ENCODE results near the gene ENPP5.

The ENPP5 gene, protein sequence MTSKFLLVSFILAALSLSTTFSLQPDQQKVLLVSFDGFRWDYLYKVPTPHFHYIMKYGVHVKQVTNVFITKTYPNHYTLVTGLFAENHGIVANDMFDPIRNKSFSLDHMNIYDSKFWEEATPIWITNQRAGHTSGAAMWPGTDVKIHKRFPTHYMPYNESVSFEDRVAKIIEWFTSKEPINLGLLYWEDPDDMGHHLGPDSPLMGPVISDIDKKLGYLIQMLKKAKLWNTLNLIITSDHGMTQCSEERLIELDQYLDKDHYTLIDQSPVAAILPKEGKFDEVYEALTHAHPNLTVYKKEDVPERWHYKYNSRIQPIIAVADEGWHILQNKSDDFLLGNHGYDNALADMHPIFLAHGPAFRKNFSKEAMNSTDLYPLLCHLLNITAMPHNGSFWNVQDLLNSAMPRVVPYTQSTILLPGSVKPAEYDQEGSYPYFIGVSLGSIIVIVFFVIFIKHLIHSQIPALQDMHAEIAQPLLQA

GRCh38 chr6:46170357-46171289 is at the start of gene ENPP5:
ENPP5 (minus strand) TSS chr6:46170980; CDS start chr6:46168262, 2,718 bp downstream.
- no peak for DNase-seq (ENCODE audit: low read depth)

- no peak for DNase-seq (ENCODE audit: low read depth)
These were observed 48.9 kb upstream of the ENPP5 start for GRCh38 chr6:46219661-46220060.

GRCh38 chr6:46218457-46218856 is 47.7 kb upstream of the ENPP5 start:
- no peak for DNase-seq (ENCODE audit: low read depth)

DNA sequence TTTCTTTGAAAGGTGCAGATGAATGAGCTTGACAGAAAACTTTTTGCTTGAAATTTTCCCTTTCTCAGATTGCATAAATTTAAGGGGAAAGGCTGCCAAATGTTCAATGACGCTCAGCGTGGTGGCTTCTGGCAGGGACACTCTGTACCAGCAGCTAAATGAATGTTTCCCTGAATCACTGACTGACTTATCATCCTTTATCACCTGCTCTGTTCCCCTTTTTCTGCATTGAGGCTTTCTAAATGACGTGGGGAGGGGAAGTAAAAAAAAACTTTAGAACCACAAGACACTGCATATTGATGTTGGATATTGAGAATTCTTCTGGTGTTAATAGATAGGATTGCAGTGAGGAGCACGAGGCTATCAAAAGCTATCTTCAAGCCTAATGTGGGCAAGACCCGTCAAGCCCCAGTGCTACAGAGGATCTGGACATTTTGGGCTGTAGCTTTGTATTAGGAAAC is 46.9 kb upstream of the ENPP5 start:
- DNase-seq (ENCODE audit: low read depth): no peak

- no peak for DNase-seq (ENCODE audit: low read depth)
These were observed 46.1 kb upstream of the ENPP5 start for GRCh38 chr6:46216879-46217278.

- no peak for DNase-seq (ENCODE audit: low read depth)
These were observed 45.0 kb upstream of the ENPP5 start for GRCh38 chr6:46215777-46216176.

- no peak for DNase-seq (ENCODE audit: low read depth)
These were observed 44.4 kb upstream of the ENPP5 start for GRCh38 chr6:46215213-46215612.

GRCh38 chr6:46211917-46212316 is 41.1 kb upstream of the ENPP5 start:
- DNase-seq (ENCODE audit: low read depth): no peak

DNA sequence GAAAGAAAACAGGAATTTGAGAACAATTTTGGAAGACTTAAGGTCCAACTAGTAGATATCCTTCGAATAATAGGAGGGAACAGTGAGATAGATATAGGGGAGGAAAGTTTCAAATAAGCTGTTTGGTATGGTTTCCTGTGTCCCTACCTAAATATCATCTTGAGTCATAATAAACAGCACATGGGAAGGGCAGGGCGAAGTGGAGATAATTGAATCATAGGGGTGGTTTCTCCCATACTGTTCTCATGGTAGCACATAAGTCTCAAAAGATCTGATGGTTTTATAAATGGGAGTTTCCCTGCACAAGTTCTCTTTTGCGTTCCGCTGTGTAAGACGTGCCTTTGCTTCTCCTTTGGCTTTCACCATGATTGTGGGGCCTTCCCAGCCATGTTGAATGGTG is 39.5 kb upstream of the ENPP5 start:
- DNase-seq (ENCODE audit: low read depth): no peak

GRCh38 chr6:46208303-46208702 is 37.5 kb upstream of the ENPP5 start:
- no peak for DNase-seq (ENCODE audit: low read depth)

GRCh38 chr6:46207174-46207573 is 36.4 kb upstream of the ENPP5 start:
- DNase-seq (ENCODE audit: low read depth): no peak

DNA sequence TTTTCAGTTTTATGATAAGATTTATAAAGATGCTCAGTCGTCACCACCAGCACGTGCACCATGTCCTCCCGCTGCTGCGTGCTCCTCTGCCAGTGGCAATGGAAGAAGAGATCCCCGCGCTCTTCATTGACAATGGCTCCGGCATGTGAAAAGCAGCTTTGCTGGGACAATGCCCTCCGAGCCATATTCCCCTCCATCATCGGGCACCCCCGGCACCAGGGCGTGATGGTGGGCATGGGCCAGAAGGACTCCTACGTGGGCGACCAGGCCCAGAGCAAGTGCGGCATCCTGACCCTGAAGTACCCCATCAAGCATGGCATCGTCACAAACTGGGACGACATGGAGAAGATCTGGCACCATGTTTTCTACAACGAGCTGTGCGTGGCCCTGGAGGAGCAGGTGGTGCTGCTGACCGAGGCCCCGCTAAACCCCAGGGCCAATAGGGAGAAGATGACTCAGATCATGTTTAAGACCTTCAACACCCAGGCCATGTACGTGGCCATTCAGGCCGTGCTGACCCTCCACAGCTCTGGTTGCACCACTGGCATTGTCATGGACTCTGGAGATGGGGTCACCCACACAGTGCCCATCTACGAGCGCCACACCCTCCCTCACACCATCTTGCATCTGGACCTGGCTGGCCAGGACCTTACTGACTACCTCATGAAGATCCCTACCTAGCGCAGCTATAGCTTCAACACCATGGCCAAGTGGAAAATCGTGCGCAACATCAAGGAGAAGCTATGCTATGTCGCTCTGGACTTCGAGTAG is 34.3 kb upstream of the ENPP5 start:
- no peak for DNase-seq (ENCODE audit: low read depth)

DNA sequence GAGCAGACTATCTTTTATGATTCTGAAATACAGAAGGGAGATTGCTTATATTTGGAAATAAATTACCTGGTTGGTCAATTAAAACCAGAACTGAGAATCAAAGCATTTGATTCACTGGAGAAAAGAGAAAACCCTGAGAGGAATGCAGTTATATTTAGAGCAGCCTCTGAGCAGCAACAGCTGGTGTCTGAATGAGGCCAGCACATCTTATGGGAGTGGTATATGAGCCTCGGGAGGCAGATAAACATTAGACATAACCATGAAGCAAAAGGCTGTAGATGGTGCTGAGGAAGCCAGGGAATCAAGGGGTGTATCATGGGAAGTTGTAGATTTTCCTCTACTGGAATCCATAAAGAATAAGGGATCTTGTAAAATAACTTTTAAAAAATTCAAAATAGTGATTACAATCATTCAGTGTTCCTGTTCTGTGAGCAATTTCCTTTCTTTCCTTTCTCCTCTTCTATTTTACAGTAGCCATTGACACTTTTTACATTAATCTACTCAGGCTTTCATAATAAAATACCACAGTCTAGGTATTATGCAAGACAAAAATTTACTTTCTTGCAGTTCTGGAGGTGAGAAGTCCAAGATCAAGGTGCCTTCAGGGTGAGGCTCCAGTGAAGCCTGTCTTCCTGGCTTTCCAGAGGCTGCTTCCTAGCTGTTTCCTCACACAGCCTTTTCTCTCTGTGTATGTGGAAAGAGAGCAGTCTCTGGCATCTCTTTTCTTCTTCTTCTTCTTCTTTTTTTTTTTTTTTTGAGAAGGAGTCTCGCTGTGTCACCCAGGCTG is 32.8 kb upstream of the ENPP5 start:
- no peak for DNase-seq (ENCODE audit: low read depth)

DNA sequence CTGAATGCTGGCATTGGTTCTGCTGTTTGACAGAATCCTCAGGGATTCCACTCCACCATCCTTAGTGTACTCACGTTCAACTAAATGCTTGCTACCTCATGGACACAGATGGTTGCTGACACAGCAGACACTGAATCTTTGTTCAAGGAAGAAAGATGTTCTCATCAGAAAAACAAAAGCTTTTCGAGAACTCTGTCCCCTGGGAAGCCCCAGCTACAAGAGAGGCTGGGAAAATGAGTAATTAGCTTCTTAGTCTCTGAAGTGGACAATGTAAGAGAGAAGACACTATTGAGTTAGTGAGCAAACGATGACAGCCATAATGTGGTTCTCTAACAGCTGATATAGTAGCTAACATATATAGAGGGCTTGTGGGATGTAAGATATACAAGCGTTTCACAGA is 30.9 kb upstream of the ENPP5 start:
- DNase-seq (ENCODE audit: low read depth): no peak

DNA sequence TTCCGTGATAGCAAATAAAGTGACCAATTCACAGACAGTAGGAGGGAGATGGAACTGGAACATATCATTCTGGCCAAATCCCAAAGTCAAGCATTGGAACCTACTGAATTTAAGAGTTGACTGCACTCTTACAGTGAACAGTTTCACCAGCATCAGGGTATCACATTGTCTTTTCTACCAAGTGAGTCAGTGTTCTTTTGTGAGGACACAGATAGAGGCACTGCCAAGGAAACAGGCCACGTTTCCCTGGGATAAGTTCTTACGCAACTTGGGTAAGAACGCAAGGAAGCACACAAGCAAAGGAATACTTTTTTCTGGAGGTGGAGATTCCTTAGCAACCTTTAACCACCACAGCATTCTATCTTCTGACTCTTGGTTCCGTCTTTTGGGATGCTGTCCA is 28.6 kb upstream of the ENPP5 start:
- no peak for DNase-seq (ENCODE audit: low read depth)

GRCh38 chr6:46191961-46192360 is 21.2 kb upstream of the ENPP5 start:
- peak; percentile 54 for DNase-seq (ENCODE audit: low read depth)

DNA sequence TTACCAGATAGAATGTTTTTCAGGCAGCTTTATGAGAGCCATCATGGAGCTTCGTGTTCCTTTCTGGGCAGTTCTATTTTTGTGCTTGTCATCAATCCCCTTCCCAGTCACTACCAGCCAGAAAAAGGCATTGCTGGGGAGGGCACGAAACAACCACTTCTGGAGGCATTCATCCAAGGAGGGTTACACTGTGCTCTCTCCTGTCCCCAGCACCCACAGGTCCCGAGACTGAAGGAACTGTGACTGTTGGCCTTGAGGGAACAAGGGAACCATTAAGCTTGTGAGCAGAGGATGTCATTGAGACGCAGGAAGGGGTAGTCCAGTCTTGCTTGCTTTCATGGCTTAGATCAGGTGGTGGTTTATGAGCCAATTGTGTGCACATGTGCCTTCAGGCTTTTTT is 20.1 kb upstream of the ENPP5 start:
- no peak for DNase-seq (ENCODE audit: low read depth)

- no peak for DNase-seq (ENCODE audit: low read depth)
These were observed 18.9 kb upstream of the ENPP5 start for GRCh38 chr6:46189726-46190125.

DNA sequence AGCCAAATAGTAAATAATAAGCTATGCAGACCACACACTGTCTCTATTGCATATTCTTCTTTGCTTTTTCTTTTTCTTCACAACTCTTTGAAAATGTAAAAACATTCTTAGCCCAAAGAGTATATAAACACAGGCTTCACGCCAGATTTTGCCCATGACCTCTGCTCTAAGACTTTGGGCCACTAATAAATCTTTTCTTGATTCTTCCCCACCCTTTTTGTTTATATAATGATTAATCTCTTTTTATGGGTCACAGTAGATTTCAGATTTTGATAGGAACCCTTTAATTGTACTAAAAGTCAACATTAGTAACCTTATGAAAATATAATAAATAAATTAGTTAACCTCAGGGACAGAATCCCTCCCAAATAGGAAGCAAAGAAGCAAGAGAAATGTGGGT is 15.8 kb upstream of the ENPP5 start:
- DNase-seq (ENCODE audit: low read depth): no peak

GRCh38 chr6:46184114-46184513 is 13.3 kb upstream of the ENPP5 start:
- DNase-seq (ENCODE audit: low read depth): peak; percentile 73

DNA sequence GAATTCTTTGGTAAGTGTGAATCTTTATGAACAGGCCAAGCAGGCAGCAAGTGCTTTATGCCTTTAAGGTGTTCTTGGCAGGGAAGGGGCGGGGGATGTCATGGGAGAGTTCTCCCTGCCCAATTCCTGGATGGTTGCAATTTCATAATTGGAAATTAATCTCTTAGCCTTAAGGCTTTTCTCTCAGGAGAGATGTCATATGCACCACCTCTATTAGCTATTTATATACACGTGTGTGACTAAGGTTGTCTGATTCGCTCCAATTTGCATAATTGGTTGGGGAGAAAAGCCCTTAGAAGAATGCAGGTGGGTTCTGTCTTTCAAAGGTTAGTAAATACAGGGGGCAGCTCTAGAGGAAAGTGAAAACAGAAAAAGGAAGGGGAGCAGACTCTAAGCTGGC is 5.2 kb upstream of the ENPP5 start:
- DNase-seq (ENCODE audit: low read depth): no peak
